GM23338 (cell line): Measurements from ENCODE around the gene FBXL17. TPM values are rescaled to one million over a fixed set of nuclear protein-coding genes. Genes with fewer than 3 reads are reported as not detected.

Experiments
- ATAC-seq: fragments of 200-7000 bp; cut with Tn5 transposase; 3 replicates; pipeline ENCODE4 v1.9.1; 2020
- DNase-seq: peaks from one replicate; pipeline ENCODE4 v3.0.0-alpha.2; 2015; ENCODE audit warnings: low spot score
- H2AFZ ChIP-seq: fragments of 200-600 bp; sonication (generic); 2 replicates; pipeline ENCODE4 v1.8.0; 2016; ENCODE audit warnings: antibody characterized with exemption, mild to moderate bottlenecking, moderate library complexity
- H3F3A ChIP-seq: fragments of 200-600 bp; sonication (generic); replicated peaks from 2 replicates; pipeline ENCODE4 v1.8.0; 2017; ENCODE audit warnings: antibody characterized with exemption, mixed run types, low read depth
- H3K27ac ChIP-seq: fragments of 200-600 bp; sonication (generic); 2 replicates; pipeline ENCODE4 v1.6.1; 2016; ENCODE audit warnings: low read depth
- H3K27me3 ChIP-seq: fragments of 200-600 bp; sonication (generic); 2 replicates; pipeline ENCODE4 v1.8.0; 2016; ENCODE audit warnings: mild to moderate bottlenecking, mixed run types, moderate library complexity; ENCODE audit not compliant: insufficient read depth
- H3K36me3 ChIP-seq: fragments of 200-600 bp; sonication (generic); 2 replicates; pipeline ENCODE4 v1.8.0; 2016; ENCODE audit warnings: mild to moderate bottlenecking; ENCODE audit not compliant: insufficient read depth
- H3K4me1 ChIP-seq: fragments of 200-600 bp; sonication (generic); 2 replicates; pipeline ENCODE4 v1.8.0; 2016; ENCODE audit warnings: mild to moderate bottlenecking, moderate library complexity; ENCODE audit not compliant: insufficient read depth
- H3K4me2 ChIP-seq: fragments of 200-600 bp; sonication (generic); 2 replicates; pipeline ENCODE4 v1.7.1; 2017; ENCODE audit warnings: mixed run types
- H3K4me3 ChIP-seq: fragments of 200-600 bp; sonication (generic); 2 replicates; pipeline ENCODE4 v1.6.1; 2016; ENCODE audit warnings: mixed run types
- H3K79me2 ChIP-seq: fragments of 200-600 bp; sonication (generic); replicated peaks from 2 replicates; pipeline ENCODE4 v1.8.0; 2017; ENCODE audit warnings: mild to moderate bottlenecking; ENCODE audit not compliant: insufficient read depth
- H3K9me2 ChIP-seq: fragments of 200-600 bp; sonication (generic); 2 replicates; pipeline ENCODE4 v1.8.0; 2017; ENCODE audit not compliant: insufficient read depth
- H4K20me1 ChIP-seq: fragments of 200-600 bp; sonication (generic); replicated peaks from 2 replicates; pipeline ENCODE4 v1.8.0; 2017; ENCODE audit warnings: mild to moderate bottlenecking; ENCODE audit not compliant: insufficient read depth
- H3K27ac Mint-ChIP-seq: 2 replicates; pipeline ENCODE4 v1.8.0; 2020; ENCODE audit warnings: inconsistent platforms, mild to moderate bottlenecking, moderate library complexity, mixed read lengths
- H3K27me3 Mint-ChIP-seq: 3 replicates; pipeline ENCODE4 v1.8.0; 2022; ENCODE audit warnings: low read depth, mild to moderate bottlenecking, moderate library complexity, mixed read lengths, inconsistent platforms; ENCODE audit not compliant: insufficient read depth, poor library complexity
- H3K36me3 Mint-ChIP-seq: 3 replicates; pipeline ENCODE4 v1.8.0; 2021; ENCODE audit warnings: low read depth, mild to moderate bottlenecking, inconsistent platforms, moderate library complexity, mixed read lengths
- H3K4me1 Mint-ChIP-seq: 3 replicates; pipeline ENCODE4 v1.8.0; 2020; ENCODE audit warnings: mild to moderate bottlenecking, inconsistent platforms, mixed read lengths
- H3K4me3 Mint-ChIP-seq: 3 replicates; pipeline ENCODE4 v1.8.0; 2021; ENCODE audit warnings: moderate library complexity, mild to moderate bottlenecking, inconsistent platforms, mixed read lengths
- H3K9me3 Mint-ChIP-seq: 3 replicates; pipeline ENCODE4 v1.8.0; 2020; ENCODE audit warnings: moderate library complexity, mild to moderate bottlenecking, inconsistent platforms, mixed read lengths
- CREB1 ChIP-seq: fragments of 250-450 bp; sonication (Bioruptor Pico); IDR thresholded peaks from 2 replicates; pipeline ENCODE4 v1.5.0; 2020; ENCODE audit warnings: low read depth, mild to moderate bottlenecking, moderate library complexity
- ETS1 ChIP-seq: IDR thresholded peaks from 2 replicates; pipeline ENCODE4 v1.6.1; 2016; ENCODE audit warnings: antibody characterized with exemption
- EZH2 ChIP-seq: fragments of 200-600 bp; sonication (generic); IDR thresholded peaks from one replicate; pipeline ENCODE4 v1.8.0; 2017; ENCODE audit warnings: antibody characterized with exemption, mild to moderate bottlenecking, low read depth; ENCODE audit not compliant: unreplicated experiment
- EZH2phosphoT487 ChIP-seq: fragments of 200-600 bp; sonication (generic); IDR thresholded peaks from one replicate; pipeline ENCODE4 v1.8.1; 2018; ENCODE audit warnings: antibody characterized with exemption; ENCODE audit not compliant: unreplicated experiment
- JUNB ChIP-seq: IDR thresholded peaks from one replicate; pipeline ENCODE4 v1.6.1; 2016; ENCODE audit warnings: antibody characterized with exemption; ENCODE audit not compliant: unreplicated experiment
- NANOG ChIP-seq: IDR thresholded peaks from 2 replicates; pipeline ENCODE4 v1.6.1; 2016; ENCODE audit warnings: antibody characterized with exemption, borderline replicate concordance
- POLR2AphosphoS5 ChIP-seq: IDR thresholded peaks from 2 replicates; pipeline ENCODE4 v1.6.1; 2016; ENCODE audit warnings: antibody characterized with exemption, low read depth
- STAT1 ChIP-seq: IDR thresholded peaks from one replicate; pipeline ENCODE4 v1.6.1; 2016; ENCODE audit warnings: antibody characterized with exemption; ENCODE audit not compliant: unreplicated experiment
- ZNF114 ChIP-seq: fragments of 250-450 bp; sonication (Bioruptor Pico); IDR thresholded peaks from 2 replicates; pipeline ENCODE4 v1.5.0; 2020; ENCODE audit warnings: mild to moderate bottlenecking, moderate library complexity
- ZNF331 ChIP-seq: fragments of 250-450 bp; sonication (Bioruptor Pico); IDR thresholded peaks from 2 replicates; pipeline ENCODE4 v1.5.0; 2020; ENCODE audit warnings: low read depth, mild to moderate bottlenecking, moderate library complexity
- polyA plus RNA-seq: library from polyadenylated mRNA; unstranded; fragments of >200 nt; fragmentation: Nextera tagmentation; extraction: Ambion mirVana; gene quantifications from 2 replicates; pipeline ENCODE4 v1.2.1, GENCODE V29; 2016
- total RNA-seq: library from RNA; depleted of rRNA; stranded (reverse); fragments of >200 nt; shearing (Covaris generic); gene quantifications from 2 replicates; pipeline ENCODE4 v1.2.3, GENCODE V29; 2014
- TF ChIP-seq, protein P1 (sequence below): fragments of 250-450 bp; sonication (Bioruptor Pico); IDR thresholded peaks from 2 replicates; pipeline ENCODE4 v1.5.0; 2020; ENCODE audit warnings: mild to moderate bottlenecking, moderate library complexity
- TF ChIP-seq, protein P2 (sequence below), 2 experiments: fragments of 200-600 bp in 1 of 2; sonication (generic) in 1 of 2; conservative IDR thresholded peaks; 2 replicates each; pipeline versions ENCODE4 v1.5.1 to v1.6.1; 2016 to 2017; ENCODE audit warnings: antibody characterized with exemption in 2 of 2, low read depth in 2 of 2, mild to moderate bottlenecking in 2 of 2, moderate library complexity in 1 of 2
- TF ChIP-seq, protein P3 (sequence below): IDR thresholded peaks from one replicate; pipeline ENCODE4 v1.6.1; 2018; ENCODE audit warnings: antibody characterized with exemption; ENCODE audit not compliant: unreplicated experiment

FBXL17 gene
- total and polyA plus RNA-seq, 2 experiments from 2014 or later: 2.0 to 2.7 TPM

DNA sequence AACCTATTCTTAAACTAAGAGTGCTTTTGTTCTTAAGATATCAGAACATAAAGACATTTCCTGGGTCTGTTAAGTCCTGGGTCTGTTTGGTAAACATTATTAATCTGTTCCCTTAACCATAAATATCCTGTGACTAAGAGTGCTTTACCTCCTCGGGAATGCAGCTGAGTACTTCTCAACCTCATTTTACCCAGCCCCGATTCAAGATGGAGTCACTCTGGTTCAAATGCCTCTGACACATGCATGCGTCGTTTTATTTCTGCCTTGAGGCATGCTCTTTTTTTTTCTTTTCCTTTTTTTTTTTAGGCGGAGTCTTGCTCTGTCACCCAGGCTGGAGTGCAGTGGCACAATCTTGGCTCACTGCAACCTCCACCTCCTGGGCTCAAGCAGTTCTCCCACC lies 39.8 kb upstream of the FBXL17 start:
- Histone ChIP-seq H3K4me1 (peaks cover 4% of the 10 kb centered on the region; the same call in 1 of the 2 replicates), H3K36me3 (0 out of 2 replicates have a peak, but pooled peaks cover 4% of the 10 kb centered on the region), H3K27ac (no peak overlapping the region), H3F3A (no peaks in the 10 kb centered on the region), H3K27me3 (no peaks in the 10 kb centered on the region), H3K4me2 (no peak overlapping the region), H4K20me1 (no peaks in the 10 kb centered on the region), H2AFZ (no peak overlapping the region), H3K4me3 (no peak overlapping the region), H3K79me2 (no peaks in the 10 kb centered on the region), H3K9me2 (no peaks in the 10 kb centered on the region)
- no peak overlapping the region for H3K4me3 Mint-ChIP-seq
- H3K4me1 Mint-ChIP-seq: peaks cover 6% of the 10 kb centered on the region; the same call in 1 of the 3 replicates
- H3K36me3 Mint-ChIP-seq: peaks cover 2% of the 10 kb centered on the region; the same call in 1 of the 3 replicates
- ATAC-seq (no peak), DNase-seq (no peak)
- H3K27ac Mint-ChIP-seq: no peak overlapping the region
- H3K9me3 Mint-ChIP-seq: peaks cover 22% of the 10 kb centered on the region; the same call in 2 of the 3 replicates
- no peak for TF ChIP-seq ETS1
- TF ChIP-seq, protein P1, sequence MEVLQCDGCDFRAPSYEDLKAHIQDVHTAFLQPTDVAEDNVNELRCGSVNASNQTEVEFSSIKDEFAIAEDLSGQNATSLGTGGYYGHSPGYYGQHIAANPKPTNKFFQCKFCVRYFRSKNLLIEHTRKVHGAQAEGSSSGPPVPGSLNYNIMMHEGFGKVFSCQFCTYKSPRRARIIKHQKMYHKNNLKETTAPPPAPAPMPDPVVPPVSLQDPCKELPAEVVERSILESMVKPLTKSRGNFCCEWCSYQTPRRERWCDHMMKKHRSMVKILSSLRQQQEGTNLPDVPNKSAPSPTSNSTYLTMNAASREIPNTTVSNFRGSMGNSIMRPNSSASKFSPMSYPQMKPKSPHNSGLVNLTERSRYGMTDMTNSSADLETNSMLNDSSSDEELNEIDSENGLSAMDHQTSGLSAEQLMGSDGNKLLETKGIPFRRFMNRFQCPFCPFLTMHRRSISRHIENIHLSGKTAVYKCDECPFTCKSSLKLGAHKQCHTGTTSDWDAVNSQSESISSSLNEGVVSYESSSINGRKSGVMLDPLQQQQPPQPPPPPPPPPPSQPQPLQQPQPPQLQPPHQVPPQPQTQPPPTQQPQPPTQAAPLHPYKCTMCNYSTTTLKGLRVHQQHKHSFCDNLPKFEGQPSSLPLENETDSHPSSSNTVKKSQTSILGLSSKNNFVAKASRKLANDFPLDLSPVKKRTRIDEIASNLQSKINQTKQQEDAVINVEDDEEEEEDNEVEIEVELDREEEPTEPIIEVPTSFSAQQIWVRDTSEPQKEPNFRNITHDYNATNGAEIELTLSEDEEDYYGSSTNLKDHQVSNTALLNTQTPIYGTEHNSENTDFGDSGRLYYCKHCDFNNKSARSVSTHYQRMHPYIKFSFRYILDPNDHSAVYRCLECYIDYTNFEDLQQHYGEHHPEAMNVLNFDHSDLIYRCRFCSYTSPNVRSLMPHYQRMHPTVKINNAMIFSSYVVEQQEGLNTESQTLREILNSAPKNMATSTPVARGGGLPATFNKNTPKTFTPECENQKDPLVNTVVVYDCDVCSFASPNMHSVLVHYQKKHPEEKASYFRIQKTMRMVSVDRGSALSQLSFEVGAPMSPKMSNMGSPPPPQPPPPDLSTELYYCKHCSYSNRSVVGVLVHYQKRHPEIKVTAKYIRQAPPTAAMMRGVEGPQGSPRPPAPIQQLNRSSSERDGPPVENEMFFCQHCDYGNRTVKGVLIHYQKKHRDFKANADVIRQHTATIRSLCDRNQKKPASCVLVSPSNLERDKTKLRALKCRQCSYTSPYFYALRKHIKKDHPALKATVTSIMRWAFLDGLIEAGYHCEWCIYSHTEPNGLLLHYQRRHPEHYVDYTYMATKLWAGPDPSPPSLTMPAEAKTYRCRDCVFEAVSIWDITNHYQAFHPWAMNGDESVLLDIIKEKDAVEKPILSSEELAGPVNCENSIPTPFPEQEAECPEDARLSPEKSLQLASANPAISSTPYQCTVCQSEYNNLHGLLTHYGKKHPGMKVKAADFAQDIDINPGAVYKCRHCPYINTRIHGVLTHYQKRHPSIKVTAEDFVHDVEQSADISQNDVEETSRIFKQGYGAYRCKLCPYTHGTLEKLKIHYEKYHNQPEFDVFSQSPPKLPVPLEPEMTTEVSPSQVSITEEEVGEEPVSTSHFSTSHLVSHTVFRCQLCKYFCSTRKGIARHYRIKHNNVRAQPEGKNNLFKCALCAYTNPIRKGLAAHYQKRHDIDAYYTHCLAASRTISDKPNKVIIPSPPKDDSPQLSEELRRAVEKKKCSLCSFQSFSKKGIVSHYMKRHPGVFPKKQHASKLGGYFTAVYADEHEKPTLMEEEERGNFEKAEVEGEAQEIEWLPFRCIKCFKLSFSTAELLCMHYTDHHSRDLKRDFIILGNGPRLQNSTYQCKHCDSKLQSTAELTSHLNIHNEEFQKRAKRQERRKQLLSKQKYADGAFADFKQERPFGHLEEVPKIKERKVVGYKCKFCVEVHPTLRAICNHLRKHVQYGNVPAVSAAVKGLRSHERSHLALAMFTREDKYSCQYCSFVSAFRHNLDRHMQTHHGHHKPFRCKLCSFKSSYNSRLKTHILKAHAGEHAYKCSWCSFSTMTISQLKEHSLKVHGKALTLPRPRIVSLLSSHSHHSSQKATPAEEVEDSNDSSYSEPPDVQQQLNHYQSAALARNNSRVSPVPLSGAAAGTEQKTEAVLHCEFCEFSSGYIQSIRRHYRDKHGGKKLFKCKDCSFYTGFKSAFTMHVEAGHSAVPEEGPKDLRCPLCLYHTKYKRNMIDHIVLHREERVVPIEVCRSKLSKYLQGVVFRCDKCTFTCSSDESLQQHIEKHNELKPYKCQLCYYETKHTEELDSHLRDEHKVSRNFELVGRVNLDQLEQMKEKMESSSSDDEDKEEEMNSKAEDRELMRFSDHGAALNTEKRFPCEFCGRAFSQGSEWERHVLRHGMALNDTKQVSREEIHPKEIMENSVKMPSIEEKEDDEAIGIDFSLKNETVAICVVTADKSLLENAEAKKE (CRISPR knock-in tag): no peak
- no peak for TF ChIP-seq EZH2phosphoT487
- no peak for TF ChIP-seq CREB1 (CRISPR knock-in tag)
- TF ChIP-seq ZNF114 (CRISPR knock-in tag): no peak
- no peak for TF ChIP-seq EZH2
- no peak for TF ChIP-seq POLR2AphosphoS5
- no peak for TF ChIP-seq ZNF331 (CRISPR knock-in tag)
- TF ChIP-seq, protein P2, sequence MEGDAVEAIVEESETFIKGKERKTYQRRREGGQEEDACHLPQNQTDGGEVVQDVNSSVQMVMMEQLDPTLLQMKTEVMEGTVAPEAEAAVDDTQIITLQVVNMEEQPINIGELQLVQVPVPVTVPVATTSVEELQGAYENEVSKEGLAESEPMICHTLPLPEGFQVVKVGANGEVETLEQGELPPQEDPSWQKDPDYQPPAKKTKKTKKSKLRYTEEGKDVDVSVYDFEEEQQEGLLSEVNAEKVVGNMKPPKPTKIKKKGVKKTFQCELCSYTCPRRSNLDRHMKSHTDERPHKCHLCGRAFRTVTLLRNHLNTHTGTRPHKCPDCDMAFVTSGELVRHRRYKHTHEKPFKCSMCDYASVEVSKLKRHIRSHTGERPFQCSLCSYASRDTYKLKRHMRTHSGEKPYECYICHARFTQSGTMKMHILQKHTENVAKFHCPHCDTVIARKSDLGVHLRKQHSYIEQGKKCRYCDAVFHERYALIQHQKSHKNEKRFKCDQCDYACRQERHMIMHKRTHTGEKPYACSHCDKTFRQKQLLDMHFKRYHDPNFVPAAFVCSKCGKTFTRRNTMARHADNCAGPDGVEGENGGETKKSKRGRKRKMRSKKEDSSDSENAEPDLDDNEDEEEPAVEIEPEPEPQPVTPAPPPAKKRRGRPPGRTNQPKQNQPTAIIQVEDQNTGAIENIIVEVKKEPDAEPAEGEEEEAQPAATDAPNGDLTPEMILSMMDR (conservative IDR thresholded peaks at IDR 0.05; ENCODE audit: low read depth in 2 of 2): no peak
- TF ChIP-seq STAT1: no peak
- TF ChIP-seq JUNB: no peak
- TF ChIP-seq, protein P3, sequence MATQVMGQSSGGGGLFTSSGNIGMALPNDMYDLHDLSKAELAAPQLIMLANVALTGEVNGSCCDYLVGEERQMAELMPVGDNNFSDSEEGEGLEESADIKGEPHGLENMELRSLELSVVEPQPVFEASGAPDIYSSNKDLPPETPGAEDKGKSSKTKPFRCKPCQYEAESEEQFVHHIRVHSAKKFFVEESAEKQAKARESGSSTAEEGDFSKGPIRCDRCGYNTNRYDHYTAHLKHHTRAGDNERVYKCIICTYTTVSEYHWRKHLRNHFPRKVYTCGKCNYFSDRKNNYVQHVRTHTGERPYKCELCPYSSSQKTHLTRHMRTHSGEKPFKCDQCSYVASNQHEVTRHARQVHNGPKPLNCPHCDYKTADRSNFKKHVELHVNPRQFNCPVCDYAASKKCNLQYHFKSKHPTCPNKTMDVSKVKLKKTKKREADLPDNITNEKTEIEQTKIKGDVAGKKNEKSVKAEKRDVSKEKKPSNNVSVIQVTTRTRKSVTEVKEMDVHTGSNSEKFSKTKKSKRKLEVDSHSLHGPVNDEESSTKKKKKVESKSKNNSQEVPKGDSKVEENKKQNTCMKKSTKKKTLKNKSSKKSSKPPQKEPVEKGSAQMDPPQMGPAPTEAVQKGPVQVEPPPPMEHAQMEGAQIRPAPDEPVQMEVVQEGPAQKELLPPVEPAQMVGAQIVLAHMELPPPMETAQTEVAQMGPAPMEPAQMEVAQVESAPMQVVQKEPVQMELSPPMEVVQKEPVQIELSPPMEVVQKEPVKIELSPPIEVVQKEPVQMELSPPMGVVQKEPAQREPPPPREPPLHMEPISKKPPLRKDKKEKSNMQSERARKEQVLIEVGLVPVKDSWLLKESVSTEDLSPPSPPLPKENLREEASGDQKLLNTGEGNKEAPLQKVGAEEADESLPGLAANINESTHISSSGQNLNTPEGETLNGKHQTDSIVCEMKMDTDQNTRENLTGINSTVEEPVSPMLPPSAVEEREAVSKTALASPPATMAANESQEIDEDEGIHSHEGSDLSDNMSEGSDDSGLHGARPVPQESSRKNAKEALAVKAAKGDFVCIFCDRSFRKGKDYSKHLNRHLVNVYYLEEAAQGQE: no peak
- TF ChIP-seq NANOG: no peak
- H3K27me3 Mint-ChIP-seq: peaks cover 4% of the 10 kb centered on the region
